ENCODE results near the gene OR6M1.

- TF ChIP-seq HDAC2 (IDR thresholded peaks at IDR 0.05) (no peak), E2F5 (CRISPR knock-in tag; IDR thresholded peaks at IDR 0.05) (no peak), UBTF (IDR thresholded peaks at IDR 0.05; ENCODE audit: borderline replicate concordance in 1 of 2, low read depth in 2 of 2, low read length in 2 of 2) (no peak), NFE2L1 (tag; IDR thresholded peaks at IDR 0.05; ENCODE audit: borderline replicate concordance, low read depth) (no peak), ZNF695 (CRISPR knock-in tag; IDR thresholded peaks at IDR 0.05) (no peak), THAP7 (CRISPR knock-in tag; IDR thresholded peaks at IDR 0.05) (no peak), ZNF274 (IDR thresholded peaks at IDR 0.05; ENCODE audit: borderline replicate concordance, low read depth, low read length) (no peak), SP1 (CRISPR knock-in tag; IDR thresholded peaks at IDR 0.05) (no peak), CREB3L1 (IDR thresholded peaks at IDR 0.05; ENCODE audit: borderline replicate concordance, low read depth) (no peak), GTF3C2 (IDR thresholded peaks at IDR 0.05; ENCODE audit: borderline replicate concordance, extremely low read depth, insufficient read length) (no peak), EZH2 (IDR thresholded peaks at IDR 0.05; ENCODE audit: borderline replicate concordance, low read depth, low read length) (no peak), CTCF (IDR thresholded peaks at IDR 0.05 in 2 of 3, conservative IDR thresholded peaks at IDR 0.05 in 1 of 3; ENCODE audit: insufficient read depth in 2 of 3, low read depth in 1 of 3, low read length in 3 of 3) (no peak), ZNF197 (CRISPR knock-in tag; IDR thresholded peaks at IDR 0.05; ENCODE audit: low read depth) (no peak)
Measured at GRCh38 chr11:123775715-123776549, 30.2 kb downstream of the OR6M1 start.

Data from K562 (cell line).